T47D (cell line): ENCODE data around the gene STOML1.
"Not testable (repeated sequence)": the region's sequence is repeated elsewhere in the genome, so short reads cannot be mapped to it uniquely, and the experiment has no call there.

Source experiments
- DNase-seq, 2 experiments: peaks; one replicate each; pipeline versions ENCODE4 v3.0.0 to v3.0.0-alpha.2; 2011 to 2012; ENCODE audit warnings: low read depth in 1 of 2, low spot score in 1 of 2
- JUND ChIP-seq: IDR thresholded peaks from 2 replicates; pipeline ENCODE4 v1.6.1; 2012; ENCODE audit warnings: low read depth
- in situ Hi-C: cut with HindIII; loops from 2 replicates; pipeline ENCODE4 v1.10.0; 2016; ENCODE audit warnings: low sequenced_read_pairs, low pct_unique_long_range_greater_than_20kb

The STOML1 gene

DNA sequence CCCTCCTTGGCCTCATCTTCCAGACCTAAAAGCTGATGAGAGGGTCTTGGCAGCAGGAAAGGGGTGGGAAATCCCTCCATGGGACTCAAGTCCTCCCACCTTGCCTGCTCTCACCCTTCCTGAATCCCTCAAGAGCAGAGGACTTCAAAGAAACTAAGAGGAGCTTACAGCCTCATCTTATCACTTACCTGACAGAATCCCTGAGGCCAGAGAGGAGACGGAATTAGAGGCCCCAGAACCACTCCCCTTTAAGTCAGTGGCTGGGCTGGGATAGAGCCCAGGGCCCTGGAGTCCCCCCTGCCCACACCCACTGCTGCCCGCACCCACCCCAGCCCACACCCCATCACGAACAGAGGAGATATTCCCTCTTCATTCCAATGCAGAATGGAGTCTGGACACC is 50.6 kb downstream of the STOML1 start:
- no peak for TF ChIP-seq JUND
- no peak for DNase-seq
- in situ Hi-C loops = no loop called here

DNA sequence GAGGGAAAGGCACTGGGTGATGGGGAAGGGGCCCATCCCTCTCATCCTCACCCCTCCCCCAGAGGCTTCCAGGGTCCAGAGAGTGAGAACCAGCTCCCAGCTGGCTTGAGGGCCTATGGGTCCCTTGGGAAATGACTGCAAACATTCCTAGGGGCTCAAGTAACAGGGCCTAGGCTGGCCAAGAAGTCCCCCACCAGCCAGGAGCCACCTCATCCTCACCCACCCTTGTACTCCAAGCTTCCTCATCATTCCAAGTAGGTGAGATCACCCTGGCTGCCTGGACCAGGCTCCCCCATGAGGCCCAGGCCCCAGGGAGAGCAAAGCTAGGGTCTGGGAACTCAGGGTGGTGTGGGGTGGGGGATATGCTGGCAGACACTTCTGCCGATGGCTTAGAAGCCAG is 51.1 kb downstream of the STOML1 start:
- no peak for TF ChIP-seq JUND
- no peak for DNase-seq
- in situ Hi-C loops = no loop called here

DNA sequence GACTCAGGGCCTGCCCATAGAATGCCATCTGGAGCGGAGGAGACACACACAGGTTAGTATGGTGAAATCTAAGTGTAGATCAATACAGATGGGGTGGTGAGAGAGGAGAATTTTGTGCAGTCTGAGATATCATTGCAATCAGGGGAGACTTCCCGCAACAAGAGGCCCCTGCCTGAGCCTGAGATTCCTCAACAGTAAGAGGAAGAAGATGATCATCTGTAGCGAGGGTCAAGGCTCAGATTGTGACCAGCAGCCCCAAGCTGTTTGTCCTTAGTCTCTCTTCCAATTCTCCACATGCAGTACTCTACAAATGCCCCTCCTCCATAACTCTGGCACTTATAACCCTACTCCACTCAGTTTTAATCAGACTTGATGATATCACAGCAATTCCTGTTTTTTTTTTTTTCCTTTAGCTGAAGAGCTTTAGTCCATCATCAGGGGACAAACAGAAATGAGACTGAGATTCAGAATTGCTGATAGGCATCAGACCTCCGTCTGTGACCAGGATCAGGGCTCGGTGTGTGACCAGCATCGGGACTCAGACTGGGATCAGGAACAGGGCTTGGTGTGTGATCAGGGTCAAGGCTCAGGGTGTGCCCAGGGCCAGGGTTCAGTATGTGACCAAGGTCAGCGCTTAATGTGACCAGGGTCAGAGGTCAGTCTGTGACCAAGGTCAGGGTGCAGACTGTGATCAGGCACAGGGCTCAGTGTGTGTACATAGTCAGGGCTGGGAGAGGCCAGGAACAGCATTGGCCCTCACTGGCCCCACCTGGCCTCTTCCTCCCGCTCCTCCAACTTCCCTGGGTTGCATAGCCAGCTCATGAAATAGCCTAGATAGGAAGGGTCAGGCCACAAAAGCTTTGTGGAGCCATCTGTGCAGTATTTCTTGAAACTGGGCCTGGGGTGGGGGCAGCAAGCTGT is 51.8 kb downstream of the STOML1 start:
- in situ Hi-C loops = no loop called here
- DNase-seq = no peak
- TF ChIP-seq JUND = no peak

DNA sequence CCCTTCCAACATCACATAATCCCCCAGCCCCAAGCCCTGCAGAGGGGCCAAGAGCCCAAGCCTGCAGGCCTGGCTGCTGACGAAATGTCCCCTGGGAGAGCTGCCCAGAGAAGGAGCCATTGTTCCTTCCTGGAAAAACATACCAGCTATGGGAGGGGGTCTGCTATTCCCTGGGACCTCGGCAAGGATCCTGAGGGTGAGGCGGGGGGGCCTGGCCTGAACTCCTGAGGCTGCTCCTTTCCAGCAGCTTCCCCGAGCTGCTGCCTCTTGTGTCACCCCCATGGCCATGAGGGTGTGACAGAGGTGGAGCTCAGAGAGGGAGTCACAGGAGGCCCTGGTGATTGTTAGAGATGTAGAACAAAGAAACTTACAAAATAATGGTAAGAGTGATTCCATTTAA is 53.0 kb downstream of the STOML1 start:
- no peak for DNase-seq
- in situ Hi-C loops = no loop called here
- TF ChIP-seq JUND = no peak

DNA sequence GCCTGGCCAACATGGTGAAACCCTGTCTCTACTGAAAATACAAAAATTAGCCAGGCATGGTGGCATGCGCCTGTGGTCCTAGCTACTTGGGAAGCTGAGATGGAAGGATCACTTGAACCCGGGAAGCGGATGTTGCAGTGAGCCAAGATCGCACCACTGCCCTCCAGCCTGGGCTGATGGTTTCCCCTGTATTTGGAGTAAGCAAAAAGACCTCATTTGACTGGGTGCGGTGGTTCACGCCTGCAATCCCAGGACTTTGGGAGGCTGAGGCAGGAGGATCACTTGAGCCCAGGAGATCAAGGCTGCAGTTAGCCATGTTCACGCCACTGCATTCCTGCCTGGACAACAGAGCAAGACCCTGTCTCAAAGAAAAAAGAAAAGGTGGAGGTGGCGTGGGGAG is 53.6 kb downstream of the STOML1 start:
- in situ Hi-C loops, DNase-seq: not testable (repeated sequence)

DNA sequence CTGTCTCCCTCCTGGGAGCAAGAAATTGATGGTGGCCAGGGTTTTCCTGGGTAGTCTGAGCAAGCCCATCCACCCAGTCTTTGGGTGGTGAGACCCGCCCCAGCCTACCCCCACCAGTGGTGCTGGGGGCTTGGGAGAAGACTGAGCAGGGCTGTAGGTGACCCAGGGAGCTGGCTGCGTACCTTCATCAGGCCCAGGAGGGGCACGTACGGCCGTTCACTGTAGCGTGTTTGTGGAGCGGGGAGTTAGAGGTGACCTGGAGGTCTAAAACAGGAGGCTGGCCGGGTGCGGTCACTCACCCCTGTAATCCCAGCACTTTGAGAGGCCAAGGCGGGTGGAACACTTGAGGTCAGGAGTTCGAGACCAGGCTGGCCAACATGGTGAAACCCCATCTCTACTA is 54.4 kb downstream of the STOML1 start:
- in situ Hi-C loops = no loop called here
- TF ChIP-seq JUND = no peak

DNA sequence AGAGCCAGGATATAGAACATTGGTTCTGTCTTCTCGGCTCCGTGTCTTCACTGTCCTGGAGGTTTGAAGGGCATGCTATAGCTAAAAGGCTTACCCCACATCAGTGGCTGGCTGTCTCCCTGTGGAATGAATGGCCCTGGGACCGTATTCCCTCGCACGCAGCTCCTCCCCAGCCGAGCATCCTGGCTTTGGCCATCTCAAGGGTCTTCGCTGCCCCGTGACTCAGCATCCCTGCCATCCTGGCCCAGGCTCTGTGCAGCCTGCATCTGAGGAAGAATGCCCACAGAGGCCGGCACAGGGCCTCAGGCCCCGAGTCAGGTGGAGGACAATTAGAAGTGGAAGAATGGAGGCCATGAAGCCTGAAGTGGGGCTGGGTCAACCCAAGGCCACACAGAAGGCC is 54.8 kb downstream of the STOML1 start:
- no peak for DNase-seq
- in situ Hi-C loops = no loop called here

More for the DNA sequence above, 54.4 kb downstream of the STOML1 start:
- DNase-seq = no peak

DNA sequence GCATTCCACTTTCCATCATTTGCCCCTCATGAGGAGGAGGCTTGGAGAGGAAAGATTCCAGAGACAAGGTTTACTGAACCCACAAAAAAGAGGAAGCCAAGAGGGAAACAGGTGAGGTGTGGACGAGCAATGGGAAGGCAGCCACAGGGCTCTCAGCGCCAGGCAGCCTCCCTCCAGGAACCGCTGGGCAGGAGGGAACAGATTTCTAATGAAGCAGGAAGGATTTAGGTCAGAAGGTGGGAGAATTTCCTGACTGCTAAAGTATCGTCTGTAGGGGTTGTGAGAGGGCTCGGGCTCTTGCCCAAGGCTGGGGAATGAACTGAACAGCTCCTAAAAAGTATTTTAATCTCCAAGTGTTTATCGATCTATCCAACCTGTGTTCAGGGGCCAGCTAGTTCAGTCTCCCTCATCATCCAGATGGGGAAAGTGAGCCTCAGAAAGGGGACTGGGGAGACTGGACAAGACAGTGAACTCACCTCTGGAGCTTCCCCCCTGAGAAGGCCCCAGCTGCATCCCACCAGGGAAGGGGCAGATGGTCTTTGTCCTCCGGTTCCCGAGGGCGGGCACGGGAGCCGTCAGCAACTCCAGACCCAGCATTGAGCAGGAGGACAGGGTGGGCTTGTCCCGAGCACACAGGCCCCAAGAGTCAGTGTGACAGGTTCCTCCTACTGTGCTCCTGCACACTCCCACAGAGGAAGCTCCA is 55.4 kb downstream of the STOML1 start:
- TF ChIP-seq JUND = no peak
- in situ Hi-C loops = no loop called here

More for the DNA sequence above, 54.8 kb downstream of the STOML1 start:
- TF ChIP-seq JUND = no peak

DNA sequence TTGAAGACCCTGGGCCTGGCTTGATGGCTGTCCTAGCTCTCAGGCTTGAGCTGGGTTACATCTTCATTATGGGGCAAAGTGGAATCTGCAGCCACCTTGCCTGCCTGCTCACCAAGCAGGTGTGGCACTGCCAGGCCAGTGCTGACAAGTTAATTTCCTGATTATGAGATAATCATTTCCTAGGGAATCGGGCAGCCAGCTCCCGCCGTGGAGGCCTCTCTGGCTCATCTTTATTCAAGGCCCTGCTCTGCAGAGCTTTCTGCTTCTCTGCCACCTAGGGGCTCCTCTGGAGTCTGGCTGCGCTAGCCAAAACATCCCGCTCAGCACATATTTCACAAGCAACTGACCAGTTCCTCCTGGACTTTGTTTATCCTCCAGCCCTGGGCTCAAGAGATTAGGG is 55.9 kb downstream of the STOML1 start:
- peak; percentile 42 to 59 for DNase-seq
- in situ Hi-C loops = no loop called here
- TF ChIP-seq JUND = no peak

More for the DNA sequence above, 55.4 kb downstream of the STOML1 start:
- DNase-seq = no peak

DNA sequence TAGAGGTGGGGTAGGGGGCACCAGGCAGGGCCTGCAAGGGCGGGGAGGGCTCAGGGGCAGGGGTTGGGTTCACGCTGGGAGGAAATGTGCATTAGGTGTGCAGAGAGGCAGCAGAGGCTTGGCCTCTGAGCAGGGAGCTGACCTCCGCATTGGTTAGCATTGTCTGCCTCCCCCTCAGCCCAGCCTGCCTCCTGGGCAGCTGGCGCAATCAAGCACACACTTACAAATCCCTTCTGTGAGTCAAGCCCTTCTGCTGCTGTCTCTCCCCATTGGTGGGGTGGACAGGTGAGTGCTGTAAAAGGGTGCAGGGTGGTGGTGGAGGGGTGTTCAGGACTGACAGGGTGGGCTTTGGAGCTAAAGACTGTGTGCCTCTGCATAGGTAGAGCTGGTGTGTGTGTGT is 56.5 kb downstream of the STOML1 start:
- no peak for TF ChIP-seq JUND
- in situ Hi-C loops = no loop called here
- DNase-seq = no peak

DNA sequence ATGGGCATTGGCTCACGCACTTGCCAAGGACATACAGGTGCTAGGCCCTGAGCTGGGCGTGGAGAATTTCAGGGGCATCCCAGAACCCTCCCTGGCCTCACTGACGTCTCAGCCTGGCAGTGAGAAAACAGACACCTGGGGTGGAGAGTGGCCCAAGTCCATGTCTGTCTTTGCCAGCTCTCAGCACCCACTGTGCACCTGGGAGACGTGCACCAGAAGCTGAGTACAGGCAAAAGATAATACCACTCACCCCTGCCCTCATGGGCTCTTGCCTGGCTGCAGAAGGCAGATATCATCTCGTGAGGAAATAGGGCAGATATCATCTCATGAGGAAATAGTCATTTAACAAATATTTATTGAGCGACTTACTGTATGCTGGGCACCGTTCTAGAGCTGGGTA is 57.8 kb downstream of the STOML1 start:
- TF ChIP-seq JUND = no peak
- in situ Hi-C loops = no loop called here
- DNase-seq = peak; percentile 46 to 49

DNA sequence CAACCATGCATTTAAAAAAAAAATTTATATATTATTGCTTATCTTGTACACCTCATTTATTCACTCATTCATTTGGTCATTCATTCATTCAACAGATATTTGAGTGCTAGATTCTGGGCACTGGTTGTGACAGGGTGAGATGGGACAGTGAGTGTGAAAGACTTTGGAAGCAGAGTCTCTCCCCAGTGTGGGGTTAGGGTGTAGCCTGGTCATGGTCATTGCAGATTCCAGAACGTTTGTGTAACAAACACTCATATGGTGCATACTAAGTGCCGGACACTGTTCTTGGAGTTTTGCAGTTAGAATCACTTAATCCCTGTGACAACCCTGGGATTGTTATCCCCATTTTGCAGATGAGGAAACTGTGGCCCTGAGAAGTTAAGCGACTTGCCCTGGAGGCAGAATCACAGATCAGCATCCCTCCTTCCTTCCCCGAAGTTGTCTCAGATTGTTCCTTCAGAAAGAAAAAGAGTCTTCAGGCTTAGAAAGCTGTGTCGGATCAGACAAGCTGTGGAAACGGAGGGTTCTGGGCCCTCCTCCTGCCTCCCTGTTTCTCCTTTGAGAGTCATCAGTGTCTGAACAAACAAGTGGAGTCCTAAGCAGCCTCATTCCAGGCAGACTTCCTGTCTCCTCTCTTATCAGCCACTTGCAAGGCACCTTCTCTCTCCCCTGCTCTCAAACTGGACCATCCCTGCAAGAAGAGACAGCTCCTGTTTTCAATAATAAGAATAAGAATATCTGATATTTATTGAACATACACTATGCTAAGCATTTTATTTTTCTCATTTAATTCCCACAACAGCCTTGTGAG is 59.5 kb downstream of the STOML1 start:
- in situ Hi-C loops = no loop called here
- DNase-seq = no peak
- TF ChIP-seq JUND = no peak
